Retinal pigment epithelial cell (primary cell): ENCODE measurements around the gene CPNE2.
A peak's percentile ranks its signal among the peaks of the same experiment; 100 is the strongest.

Source experiments
- DNase-seq: peaks from one replicate; pipeline ENCODE4 v3.0.0-alpha.2; 2010; ENCODE audit warnings: low read depth
- H3K4me3 ChIP-seq: 2 replicates; pipeline ENCODE4 v1.5.1; 2011; ENCODE audit warnings: mild to moderate bottlenecking, low read length, control low read depth, moderate library complexity
- TF ChIP-seq, protein P1 (sequence below): conservative IDR thresholded peaks from 2 replicates; pipeline ENCODE4 v1.5.1; 2011; ENCODE audit warnings: low read depth, low read length, control low read depth, inconsistent platforms

CPNE2 gene

DNA sequence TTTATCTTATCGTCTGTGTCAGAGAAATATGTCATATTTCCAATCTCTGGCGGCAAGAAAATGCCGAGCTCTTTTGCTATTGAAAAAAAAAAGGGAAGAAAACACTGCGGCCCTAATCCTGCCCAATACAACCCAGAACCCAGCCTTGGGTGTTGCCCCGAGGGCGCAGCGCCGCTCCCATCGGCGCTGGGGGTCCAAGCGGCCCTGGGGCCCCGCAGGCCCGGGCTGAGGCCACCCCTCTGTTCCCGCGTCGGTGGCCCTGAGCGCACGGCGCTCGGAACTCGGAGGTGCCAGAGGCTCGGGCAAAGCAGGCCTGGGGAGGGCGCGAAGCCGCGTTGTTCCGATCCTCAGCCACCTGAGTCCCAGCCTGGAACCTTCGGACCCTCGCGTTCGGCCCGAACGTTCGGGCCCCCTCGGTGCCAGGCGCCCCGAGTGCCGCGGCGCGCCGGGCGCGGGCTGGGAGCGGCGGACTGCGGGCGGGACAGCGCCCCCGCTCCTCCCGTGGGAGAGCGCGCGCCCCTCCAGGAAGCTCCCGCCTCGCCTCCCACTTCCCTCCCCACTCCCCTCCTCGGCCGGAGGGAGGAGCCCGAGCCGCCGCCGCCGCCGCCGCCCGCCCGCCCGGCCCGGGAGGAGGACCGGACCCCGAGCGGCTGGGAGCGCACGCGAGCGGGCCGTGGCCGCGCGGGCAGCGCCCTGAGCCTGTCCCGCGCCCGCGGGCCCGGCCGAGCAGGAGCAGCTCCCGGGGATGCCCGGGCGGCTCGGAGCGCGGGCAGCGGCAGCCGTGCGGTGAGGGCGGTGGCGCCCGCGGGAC, at the start of gene CPNE2:
Gene CPNE2, plus strand, starts transcription at position 609 of the 811 bp plus-strand sequence. CDS start 18,160 bp downstream, outside the sequence.
- TF ChIP-seq, protein P1, sequence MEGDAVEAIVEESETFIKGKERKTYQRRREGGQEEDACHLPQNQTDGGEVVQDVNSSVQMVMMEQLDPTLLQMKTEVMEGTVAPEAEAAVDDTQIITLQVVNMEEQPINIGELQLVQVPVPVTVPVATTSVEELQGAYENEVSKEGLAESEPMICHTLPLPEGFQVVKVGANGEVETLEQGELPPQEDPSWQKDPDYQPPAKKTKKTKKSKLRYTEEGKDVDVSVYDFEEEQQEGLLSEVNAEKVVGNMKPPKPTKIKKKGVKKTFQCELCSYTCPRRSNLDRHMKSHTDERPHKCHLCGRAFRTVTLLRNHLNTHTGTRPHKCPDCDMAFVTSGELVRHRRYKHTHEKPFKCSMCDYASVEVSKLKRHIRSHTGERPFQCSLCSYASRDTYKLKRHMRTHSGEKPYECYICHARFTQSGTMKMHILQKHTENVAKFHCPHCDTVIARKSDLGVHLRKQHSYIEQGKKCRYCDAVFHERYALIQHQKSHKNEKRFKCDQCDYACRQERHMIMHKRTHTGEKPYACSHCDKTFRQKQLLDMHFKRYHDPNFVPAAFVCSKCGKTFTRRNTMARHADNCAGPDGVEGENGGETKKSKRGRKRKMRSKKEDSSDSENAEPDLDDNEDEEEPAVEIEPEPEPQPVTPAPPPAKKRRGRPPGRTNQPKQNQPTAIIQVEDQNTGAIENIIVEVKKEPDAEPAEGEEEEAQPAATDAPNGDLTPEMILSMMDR = no peak
- DNase-seq = no peak
- peak within 1 kb of the TSS; percentile 55 for H3K4me3 ChIP-seq

DNA sequence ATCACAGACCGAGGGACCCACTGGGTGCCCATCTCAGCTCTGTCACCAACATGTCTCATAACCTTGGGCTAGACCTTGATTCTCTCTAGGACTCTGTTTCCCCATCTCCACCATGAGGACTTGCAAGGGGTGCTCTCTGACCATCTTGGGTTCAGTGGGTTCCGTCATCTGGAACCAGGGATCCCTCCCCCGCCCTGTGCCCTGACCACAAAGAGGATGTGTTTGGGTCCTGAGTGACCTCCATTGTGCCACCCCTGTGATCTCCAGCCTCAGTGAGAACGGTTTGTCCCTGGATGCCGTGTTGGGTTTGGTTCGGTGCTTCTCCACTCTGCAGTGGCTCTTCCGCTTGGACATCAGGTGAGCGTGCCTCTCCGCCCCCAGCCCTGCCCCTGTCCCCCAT, 49.1 kb upstream of the CPNE2 start:
- H3K4me3 ChIP-seq = no peak overlapping the region
- no peak for DNase-seq
- TF ChIP-seq, protein P1 = no peak

DNA sequence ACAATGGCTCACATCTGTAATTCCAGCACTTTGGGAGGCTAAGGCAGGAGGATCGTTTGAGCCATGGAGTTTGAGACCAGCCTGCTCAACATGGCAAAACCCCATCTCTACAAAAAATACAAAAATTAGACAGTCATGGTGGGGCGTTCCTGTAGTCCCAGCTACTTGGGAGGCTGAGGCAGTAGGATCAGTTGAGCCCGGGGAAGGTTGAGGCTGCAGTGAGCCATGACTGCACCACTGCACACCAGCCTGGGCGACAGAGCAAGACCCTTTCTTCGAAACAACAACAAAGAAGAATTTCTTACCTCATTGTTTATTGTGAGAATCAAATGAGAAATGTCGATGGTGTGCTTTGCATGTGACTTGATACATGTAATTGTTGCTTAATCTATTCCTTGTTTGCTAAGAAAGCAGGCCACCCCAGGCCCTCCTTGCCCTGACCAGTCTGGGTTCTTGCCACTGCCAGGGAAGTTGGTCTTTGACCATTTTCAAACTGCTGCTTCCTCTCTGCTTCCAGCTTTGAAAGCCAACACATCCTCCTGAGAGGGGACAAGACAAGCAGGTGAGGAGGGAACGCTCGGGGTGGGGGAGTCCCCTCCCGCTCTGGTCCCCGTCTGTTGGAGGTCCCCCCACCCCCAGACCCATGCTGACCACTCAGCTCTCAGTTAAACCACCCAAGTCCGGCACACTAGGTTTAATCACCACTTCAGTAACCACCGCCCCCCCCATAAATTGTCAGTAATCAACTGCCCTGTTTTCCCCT, 47.3 kb upstream of the CPNE2 start:
- TF ChIP-seq, protein P1 = no peak
- no peak overlapping the region for H3K4me3 ChIP-seq
- DNase-seq = no peak

DNA sequence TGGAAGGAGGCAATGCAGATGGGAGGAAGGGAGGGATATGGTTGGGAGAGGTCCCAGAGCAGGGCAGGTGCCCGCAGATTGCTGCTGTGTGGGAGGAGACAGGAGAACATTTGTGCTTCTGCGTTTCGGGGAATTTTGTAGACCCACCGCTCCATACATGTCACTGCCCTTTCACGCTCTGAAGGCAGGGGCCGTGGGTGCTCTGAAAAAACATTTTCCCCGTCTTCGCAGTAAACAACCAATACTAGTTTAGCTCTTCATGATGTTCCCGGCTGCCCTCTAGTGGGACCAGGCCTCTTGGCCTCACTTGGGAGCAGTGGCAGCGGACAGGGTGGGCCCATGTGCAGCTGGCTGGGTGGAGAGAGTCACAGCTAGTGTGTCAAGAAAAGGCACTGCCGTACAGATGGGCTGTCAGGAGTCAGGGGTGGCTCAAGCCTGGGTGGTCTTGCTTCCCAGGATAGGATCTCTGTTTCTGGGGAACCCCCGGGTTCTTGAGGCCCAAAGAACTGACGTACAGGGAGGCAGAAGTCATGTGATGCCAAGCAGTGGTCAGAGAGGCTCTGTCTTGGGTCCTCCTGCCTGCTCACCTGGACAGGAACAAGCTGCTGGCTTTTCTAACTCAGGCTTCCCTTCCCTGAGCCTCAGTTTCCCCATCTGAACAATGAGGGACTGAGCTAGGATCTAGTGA, 46.5 kb upstream of the CPNE2 start:
- TF ChIP-seq, protein P1 = peak; percentile 88
- DNase-seq = peak; percentile 5

DNA sequence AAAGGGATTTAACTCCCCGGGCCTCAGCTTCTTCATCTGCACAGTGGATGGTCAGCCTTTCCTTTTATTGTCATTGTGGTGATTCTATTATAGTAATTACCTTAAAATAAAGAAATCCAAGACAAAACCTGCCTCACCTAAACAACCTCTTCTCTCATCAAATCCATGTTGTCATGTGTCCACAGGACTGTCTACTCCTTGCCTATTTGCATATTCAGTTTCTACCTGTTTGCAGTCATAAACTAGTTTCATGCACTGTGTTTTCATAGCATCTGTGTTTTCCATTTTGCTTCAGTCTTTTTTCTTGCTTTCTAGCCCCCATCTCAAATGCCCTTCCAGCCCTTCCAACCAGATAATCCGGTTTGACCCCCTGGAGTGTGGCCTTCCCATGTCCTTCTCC, 44.3 kb upstream of the CPNE2 start:
- no peak overlapping the region for H3K4me3 ChIP-seq
- DNase-seq = no peak
- TF ChIP-seq, protein P1 = no peak

More for the DNA sequence above, 46.5 kb upstream of the CPNE2 start:
- H3K4me3 ChIP-seq = no peak overlapping the region

DNA sequence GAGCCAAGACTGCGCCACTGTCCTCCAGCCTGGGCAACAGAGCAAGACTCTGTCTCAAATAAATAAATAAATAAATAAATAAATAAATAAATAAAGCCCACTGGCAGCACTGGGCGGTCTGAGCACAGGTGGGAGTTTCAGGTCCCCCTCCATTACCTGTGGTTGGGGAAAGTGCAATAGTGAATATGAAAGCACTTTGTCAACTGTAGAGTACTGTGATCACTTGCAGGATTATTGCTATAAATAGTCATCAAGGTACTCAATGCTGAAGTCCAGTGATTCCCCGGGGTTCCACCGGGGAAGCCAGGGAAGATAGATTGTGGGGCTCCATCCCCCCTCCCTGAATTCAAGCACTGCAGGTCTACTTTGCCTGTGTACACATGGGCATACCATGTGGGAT, 42.7 kb upstream of the CPNE2 start:
- TF ChIP-seq, protein P1 = no peak
- H3K4me3 ChIP-seq = no peak overlapping the region
- no peak for DNase-seq
